Stimulated activated CD4-positive, alpha-beta T cell treated with anti-CD3 and anti-CD28 coated beads, Interleukin-15, amount 100 ng/mL, for 24 hours (primary cell): ENCODE data around the gene TRNAU1AP.
"Not testable (repeated sequence)": the region's sequence is repeated elsewhere in the genome, so short reads cannot be mapped to it uniquely, and the experiment has no call there.

ENCODE experiments used
- DNase-seq: peaks from one replicate; pipeline ENCODE4 v3.0.0-alpha.2; 2020

TRNAU1AP gene

GRCh38 chr1:28552758-28553663 lies at the start of gene TRNAU1AP:
TRNAU1AP (plus strand) TSS chr1:28553085; CDS start chr1:28553111, 26 bp downstream.
- DNase-seq: peak; percentile 99

- DNase-seq: no peak
These were observed 49.8 kb upstream of the TRNAU1AP start for GRCh38 chr1:28503117-28503516.

- DNase-seq: peak; percentile 96
These were observed 47.3 kb upstream of the TRNAU1AP start, which contains the start of gene RCC1 for GRCh38 chr1:28505406-28506187. RCC1 (plus strand) TSS chr1:28506043; CDS start chr1:28529867, 23,824 bp downstream.

- peak; percentile 48 for DNase-seq
These were observed 46.0 kb upstream of the TRNAU1AP start for GRCh38 chr1:28506907-28507246.

GRCh38 chr1:28507247-28507645 lies 45.6 kb upstream of the TRNAU1AP start:
- DNase-seq: peak; percentile 52

GRCh38 chr1:28507646-28508434 lies 45.0 kb upstream of the TRNAU1AP start:
- DNase-seq: peak; percentile 46

GRCh38 chr1:28508435-28508754 lies 44.5 kb upstream of the TRNAU1AP start:
- DNase-seq: peak; percentile 50

- DNase-seq: peak; percentile 52
These were observed 43.1 kb upstream of the TRNAU1AP start for GRCh38 chr1:28509705-28510272.

GRCh38 chr1:28510273-28510969 lies 42.5 kb upstream of the TRNAU1AP start:
- peak; percentile 49 for DNase-seq

- DNase-seq: peak; percentile 54
These were observed 41.9 kb upstream of the TRNAU1AP start for GRCh38 chr1:28510970-28511440.

- peak; percentile 63 for DNase-seq
These were observed 40.8 kb upstream of the TRNAU1AP start for GRCh38 chr1:28512058-28512611.

GRCh38 chr1:28514445-28514933 lies 38.4 kb upstream of the TRNAU1AP start:
- DNase-seq: peak; percentile 56

- DNase-seq: no peak
These were observed 36.3 kb upstream of the TRNAU1AP start for GRCh38 chr1:28516518-28516956.

GRCh38 chr1:28517649-28517999 lies 35.3 kb upstream of the TRNAU1AP start:
- no peak for DNase-seq

GRCh38 chr1:28518000-28518744 lies 34.7 kb upstream of the TRNAU1AP start:
- peak; percentile 94 for DNase-seq

GRCh38 chr1:28518745-28519341 lies 34.0 kb upstream of the TRNAU1AP start:
- DNase-seq: peak; percentile 77

- no peak for DNase-seq
These were observed 32.7 kb upstream of the TRNAU1AP start for GRCh38 chr1:28519946-28520725.

- not testable (repeated sequence) for DNase-seq
These were observed 32.1 kb upstream of the TRNAU1AP start for GRCh38 chr1:28520796-28521195.

GRCh38 chr1:28521502-28522164 lies 31.3 kb upstream of the TRNAU1AP start:
- DNase-seq: no peak
